ENCODE results near the gene CDK9.

DNA sequence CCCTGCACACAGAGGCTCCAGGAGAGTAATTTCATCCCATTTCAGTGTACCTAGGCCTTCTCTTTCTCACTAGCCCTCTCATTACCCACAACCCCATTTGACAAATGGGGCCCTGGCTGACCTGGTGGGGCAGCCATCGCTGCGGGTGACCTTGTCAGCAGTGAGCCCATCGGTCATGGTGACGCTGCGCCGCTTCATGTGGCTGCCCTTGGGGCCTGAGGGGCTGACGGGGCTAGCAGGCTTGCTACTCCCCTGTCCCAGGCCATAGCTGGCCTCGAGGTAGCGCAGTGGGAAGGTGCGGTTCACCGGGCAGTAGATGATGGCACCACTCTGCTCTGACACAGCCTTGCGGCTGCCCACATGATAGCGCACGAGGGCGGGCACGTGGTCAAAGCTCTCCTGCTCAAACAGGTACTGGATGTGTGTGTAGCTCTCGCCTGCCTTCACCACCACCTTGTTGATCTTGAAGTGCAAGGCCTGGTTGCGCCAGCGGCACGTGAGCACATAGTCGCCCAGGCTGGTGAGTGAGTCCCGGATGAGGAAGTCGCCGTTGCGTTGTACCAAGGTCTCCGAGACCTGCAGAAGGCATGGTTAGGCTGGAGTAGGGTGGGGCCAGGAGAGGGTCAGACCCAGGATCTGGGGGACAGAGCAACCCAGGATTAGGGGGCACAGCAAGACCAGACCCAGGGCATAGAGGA is 36.6 kb upstream of the CDK9 start:
- TF ChIP-seq, protein P1, sequence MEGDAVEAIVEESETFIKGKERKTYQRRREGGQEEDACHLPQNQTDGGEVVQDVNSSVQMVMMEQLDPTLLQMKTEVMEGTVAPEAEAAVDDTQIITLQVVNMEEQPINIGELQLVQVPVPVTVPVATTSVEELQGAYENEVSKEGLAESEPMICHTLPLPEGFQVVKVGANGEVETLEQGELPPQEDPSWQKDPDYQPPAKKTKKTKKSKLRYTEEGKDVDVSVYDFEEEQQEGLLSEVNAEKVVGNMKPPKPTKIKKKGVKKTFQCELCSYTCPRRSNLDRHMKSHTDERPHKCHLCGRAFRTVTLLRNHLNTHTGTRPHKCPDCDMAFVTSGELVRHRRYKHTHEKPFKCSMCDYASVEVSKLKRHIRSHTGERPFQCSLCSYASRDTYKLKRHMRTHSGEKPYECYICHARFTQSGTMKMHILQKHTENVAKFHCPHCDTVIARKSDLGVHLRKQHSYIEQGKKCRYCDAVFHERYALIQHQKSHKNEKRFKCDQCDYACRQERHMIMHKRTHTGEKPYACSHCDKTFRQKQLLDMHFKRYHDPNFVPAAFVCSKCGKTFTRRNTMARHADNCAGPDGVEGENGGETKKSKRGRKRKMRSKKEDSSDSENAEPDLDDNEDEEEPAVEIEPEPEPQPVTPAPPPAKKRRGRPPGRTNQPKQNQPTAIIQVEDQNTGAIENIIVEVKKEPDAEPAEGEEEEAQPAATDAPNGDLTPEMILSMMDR (IDR thresholded peaks at IDR 0.05): no peak
- no peak for TF ChIP-seq POLR2A (IDR thresholded peaks at IDR 0.05)

Measured in heart left ventricle (tissue), 13 donors.